SH-SY5Y (cell line): ENCODE measurements around the gene PHACTR1.

ENCODE experiments used
- GATA2 ChIP-seq: IDR thresholded peaks from 2 replicates; pipeline ENCODE4 v1.6.1; 2011; ENCODE audit warnings: mild to moderate bottlenecking, low read depth, low read length
- GATA3 ChIP-seq: IDR thresholded peaks from 2 replicates; pipeline ENCODE4 v1.6.1; 2011; ENCODE audit warnings: low read depth, mild to moderate bottlenecking, low read length, moderate library complexity

DNA sequence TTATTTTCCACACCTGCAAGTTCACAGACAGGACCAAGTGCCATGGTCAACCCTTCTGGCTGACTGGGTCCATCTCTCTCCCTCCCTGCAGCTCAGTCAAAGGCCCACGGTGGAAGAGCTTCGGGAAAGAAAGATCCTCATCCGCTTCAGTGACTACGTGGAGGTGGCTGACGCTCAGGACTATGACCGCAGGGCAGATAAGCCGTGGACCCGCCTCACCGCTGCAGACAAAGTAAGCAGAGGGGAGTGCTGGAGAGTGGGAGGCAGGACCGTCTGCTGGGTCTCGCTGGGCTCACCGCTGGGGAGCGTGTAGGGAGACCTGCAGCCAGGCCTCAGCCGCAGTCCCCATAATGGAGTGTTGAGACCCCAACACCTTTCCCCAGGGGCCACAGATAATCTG, 566.8 kb downstream of the PHACTR1 start:
- TF ChIP-seq GATA2 = no peak
- no peak for TF ChIP-seq GATA3
